Measurements from ENCODE around the gene STT3B. TPM values are rescaled to one million over a fixed set of nuclear protein-coding genes. Genes with fewer than 3 reads are reported as not detected.

The STT3B gene
- polyA plus RNA-seq, 1 donor, result 95.4 TPM

DNA sequence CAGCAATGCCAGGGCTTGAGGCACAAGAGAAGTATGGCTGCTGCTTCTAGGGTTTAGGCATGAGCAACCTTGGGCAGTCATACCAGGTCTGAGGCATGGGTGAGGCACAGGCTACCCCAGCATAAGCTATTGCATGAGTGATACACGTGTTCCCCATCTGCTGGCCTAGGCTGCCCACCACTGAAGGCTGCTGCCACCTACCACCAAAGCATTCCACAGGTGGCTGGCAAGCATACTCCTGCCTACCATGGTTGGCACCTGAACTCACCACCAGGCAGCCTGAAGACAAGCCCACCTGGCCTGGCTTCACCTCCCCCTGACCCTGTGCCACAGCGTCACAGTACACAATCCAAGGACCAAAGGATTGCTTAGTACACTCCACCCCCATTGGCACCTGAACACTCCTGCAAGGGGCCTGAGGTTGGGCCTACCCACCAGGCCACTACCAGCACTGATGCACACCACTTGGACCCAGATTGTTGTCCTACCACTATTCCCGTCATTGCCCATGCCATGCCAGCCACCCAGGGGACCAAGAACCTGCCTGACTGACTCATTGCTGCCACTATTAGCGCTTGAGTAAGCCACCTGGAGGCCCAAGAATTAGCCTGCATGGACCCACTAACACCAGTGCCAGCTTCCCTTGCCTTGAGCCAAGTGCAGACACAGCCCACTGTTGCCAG is 115.7 kb downstream of the STT3B start:
- no peak for DNase-seq (ENCODE audit: low read depth)

GRCh38 chr3:31652296-31652695 is 119.6 kb downstream of the STT3B start:
- no peak for DNase-seq (ENCODE audit: low read depth)

DNA sequence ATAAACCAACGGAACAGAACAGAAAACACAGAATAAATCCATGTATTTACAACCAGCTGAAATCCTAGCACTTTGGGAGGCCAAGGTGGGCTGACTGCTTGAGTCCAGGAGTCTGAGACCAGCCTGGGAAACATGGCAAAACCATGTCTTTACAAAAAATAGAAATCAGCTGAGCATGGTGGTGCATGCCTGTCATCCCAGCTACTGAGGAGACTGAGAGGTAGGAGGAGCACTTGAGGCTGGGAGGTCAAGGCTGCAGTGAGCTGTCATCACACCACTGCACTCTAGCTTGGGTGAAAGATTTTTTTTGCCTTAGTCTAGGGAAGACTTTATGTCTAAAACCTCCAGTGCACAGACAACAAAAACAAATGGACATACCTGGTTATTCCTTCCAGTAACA is 120.7 kb downstream of the STT3B start:
- DNase-seq (ENCODE audit: low read depth), result no peak

DNA sequence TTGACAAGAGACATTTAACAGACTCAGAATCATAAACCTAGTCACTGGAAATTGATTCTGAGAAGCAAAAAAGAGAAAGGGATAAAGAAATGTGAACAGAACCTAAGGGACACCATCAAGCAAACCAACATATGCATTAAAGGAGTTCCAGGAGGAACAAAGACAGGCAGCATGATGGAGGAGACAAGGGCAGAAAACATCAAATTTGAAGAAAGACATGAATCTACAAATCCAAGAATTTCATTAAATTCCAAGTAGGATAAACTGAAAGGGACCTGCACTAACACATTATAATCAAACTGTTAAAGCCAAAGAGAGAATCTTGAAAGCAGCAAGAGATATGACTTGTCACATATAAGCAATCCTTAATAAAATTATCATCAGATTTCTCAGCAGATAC is 122.3 kb downstream of the STT3B start:
- no peak for DNase-seq (ENCODE audit: low read depth)

DNA sequence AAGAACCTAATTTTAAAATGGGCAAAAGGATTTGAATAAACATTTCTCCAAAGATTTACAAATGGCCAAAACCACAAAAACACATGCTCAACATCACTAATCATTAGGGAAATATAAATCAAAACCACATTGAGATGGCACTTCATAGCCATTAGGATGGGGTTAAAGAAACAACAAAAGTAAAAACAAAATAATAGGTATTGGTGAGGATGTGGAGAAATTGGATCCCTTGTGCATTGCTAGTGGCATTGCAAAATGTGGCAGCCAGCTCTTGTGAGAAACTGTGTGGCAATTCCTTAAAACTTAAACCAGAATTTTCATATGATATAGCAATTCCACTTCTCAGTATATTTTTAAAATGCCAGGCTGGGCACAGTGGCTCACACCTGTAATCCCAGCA is 126.5 kb downstream of the STT3B start:
- DNase-seq (ENCODE audit: low read depth), result no peak

DNA sequence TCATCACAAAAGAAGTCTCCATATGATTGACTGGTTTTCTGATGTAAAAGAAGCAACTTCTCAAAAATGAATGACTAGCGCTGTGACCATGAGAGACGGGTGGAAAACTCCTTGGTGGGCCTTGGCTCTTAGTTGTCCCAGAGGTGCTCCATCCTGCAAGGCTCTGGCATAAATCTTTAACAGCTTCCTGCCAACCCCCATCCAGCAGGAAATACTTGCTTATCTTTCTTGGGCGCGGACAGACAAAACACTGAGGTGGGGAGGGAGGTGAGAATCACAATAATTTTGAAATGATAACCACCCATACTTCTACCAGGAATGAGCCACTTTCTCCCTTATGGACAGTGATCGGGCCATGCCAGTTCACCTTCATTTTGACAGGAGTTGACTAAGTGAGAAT is 128.6 kb downstream of the STT3B start:
- DNase-seq (ENCODE audit: low read depth), result no peak

DNA sequence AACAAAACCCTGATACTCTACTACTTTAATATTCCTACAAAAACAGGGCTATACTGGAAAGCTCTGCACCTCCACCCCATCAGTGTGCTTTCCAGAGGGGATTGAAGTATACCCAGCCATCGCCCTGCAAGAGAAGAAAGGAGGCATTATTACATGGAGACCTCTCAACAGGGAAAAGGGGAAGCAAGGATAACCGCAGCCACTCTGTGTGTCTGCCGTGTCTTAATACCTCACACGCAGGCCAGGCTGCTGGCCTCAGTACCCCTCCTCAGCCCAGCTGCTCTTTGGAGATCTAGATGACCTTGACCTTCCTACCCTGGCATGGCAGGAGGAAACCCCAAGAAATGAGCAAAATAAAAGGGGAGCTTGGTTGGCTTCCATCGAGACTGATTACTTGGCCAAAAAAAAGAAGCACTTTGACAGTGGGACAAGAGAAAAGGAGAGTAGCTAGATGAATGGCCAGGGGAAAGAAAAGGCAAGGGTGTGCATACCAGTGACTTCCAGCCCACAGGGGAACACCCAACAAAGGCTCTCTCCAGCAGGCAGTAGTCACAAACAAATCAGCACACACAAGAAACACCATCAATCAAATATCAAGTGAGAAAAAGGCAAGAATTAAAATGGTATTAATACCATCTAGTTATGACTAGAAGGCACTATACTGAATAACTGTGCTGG is 129.4 kb downstream of the STT3B start:
- DNase-seq (ENCODE audit: low read depth), result no peak

GRCh38 chr3:31664031-31664430 is 131.3 kb downstream of the STT3B start:
- no peak for DNase-seq (ENCODE audit: low read depth)

DNA sequence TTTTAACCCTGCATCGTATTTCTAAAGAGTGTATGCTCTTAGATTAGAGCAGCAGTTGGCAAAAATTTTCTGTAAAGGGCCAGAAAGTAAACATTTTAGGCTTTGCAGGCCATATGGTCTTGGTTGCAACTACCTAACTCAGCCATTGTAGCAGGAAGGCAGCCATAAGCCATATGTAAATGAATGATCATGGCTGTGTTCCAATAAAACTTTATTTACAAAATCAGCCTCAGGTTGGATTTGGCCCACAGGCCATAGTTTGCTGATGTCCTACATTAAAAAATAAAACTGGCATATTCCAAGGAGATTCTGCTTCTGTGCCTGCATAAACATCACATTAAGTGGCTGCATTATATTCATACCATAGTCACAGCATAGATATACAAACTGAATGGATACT is 134.9 kb downstream of the STT3B start:
- DNase-seq (ENCODE audit: low read depth), result no peak

GRCh38 chr3:31668242-31668641 is 135.5 kb downstream of the STT3B start:
- no peak for DNase-seq (ENCODE audit: low read depth)

- no peak for DNase-seq (ENCODE audit: low read depth)
Observed at GRCh38 chr3:31670136-31670535, 137.4 kb downstream of the STT3B start.

DNA sequence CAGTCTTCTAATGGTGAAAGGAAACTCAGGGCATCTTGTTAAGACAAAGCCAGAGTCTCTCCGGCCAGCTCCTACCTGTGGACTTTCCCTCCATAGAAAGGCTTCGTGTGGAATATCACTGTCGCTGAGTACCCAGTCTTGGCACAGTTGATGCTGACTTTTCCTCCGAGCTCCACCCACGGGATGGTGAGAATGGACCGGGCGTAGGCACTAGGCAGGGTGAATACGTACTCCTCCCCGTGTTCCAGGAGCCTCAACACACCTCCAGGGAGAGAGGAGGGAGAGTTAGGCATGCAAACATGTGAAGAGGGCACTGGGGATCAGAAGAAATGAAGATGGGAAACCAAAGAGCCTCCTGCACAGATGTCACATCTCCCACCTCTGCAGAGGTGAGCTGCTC is 138.0 kb downstream of the STT3B start:
- no peak for DNase-seq (ENCODE audit: low read depth)

DNA sequence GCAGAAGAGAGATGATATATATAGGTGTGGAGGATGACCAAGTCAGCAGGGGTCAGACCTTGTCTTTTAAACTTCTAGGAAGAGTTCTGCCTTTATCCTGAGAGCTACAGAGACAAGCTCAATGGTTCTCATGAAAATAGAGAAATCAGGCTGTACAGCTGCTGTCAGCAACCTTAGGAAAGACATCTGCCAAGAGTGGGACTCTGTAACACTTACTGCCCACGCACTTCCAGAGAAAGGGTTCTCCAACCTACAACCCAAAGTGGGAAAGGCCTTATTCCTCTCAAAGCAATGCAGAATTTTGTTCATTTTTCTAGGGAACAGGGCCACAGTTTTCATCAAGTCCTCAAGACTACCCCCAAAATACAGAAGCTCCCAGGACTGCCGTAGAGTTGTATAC is 138.7 kb downstream of the STT3B start:
- DNase-seq (ENCODE audit: low read depth), result no peak

GRCh38 chr3:31671976-31672375 is 139.3 kb downstream of the STT3B start:
- no peak for DNase-seq (ENCODE audit: low read depth)

DNA sequence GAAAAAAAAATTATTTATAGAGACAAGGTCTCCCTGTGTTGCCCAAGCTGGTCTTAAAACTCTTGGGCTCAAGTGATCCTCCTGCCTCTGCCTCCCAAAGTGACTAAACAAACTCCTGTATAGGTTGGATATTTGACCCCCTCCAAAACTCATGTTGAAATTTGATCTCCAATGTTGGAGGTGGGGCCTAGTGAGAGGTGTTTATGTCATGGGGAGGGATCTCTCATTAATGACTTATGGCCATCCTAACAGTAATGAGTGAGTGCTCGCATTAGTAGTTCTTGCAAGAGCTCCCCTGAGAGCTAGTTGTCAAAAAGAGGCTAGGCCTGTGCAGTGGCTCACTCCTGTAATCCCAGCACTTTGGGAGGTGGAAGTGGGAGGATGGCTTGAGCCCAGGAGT is 141.2 kb downstream of the STT3B start:
- no peak for DNase-seq (ENCODE audit: low read depth)

DNA sequence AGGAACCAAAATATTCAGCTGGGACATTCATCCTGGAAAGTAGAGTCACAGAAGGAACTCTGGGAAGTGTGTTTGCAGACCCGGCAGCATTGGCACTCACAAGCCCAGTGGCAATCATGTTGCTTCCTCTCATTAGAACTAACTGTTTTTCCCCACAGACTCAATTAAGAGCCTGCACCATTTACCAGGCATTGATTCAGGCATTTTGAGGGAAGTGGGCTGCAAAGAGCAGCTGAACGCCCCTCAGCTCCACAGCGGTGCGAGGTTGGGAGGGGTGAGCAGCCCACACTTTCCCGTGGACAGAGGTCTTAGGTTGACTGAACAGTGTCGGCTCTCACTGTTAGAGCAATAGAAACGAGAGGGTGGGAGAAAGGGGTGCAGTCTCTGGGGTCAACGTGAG is 143.8 kb downstream of the STT3B start:
- DNase-seq (ENCODE audit: low read depth), result no peak

DNA sequence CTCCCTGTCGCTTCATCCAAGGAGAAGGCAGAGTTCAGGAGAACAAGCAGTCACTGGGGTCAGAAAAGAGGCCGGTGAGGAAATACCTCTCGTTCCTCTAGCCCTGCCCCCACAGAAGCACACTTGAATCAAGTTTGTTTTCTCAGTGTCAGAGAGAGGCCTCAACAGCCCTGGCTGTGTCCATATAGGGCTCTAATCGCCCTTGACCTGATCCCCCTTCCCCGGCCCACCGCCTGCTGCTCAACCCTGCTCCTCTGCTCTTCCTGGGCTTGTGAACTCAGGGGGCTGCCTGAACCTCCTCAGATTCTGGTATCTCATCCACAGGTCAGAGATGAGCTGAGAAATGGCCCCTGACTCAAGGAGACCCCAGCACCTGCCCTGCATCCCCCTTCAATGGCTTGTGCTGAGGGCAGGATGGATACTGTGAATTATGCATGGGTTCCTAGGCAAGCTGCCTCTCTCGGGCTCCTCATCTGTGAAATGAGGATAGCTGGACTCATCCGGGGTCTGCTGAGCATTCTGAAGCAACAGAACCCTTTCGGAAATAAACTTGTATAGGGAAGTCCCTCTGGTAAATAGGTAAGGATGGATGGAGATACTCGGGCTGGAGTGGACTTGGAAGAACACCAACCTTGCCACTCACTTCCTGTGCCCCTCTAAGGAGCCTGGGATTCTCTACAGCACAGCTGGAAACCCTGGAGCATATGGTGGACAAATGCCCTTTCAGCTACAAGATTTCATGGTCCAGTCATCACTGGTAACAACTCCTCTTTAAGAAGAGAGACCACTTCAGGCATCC is 147.5 kb downstream of the STT3B start:
- no peak for DNase-seq (ENCODE audit: low read depth)
